H1 (cell line): Measurements from ENCODE around the gene TPST2. TPM values are rescaled to one million over a fixed set of nuclear protein-coding genes. Genes with fewer than 3 reads are reported as not detected.
"Not testable (repeated sequence)": the region's sequence is repeated elsewhere in the genome, so short reads cannot be mapped to it uniquely, and the experiment has no call there.

ENCODE experiments used
- CTCF ChIA-PET: fragments of 300-600 bp; sonication (Branson Sonifier 250); formaldehyde crosslinking; loops from one replicate; lab custom pipeline; 2021; ENCODE audit not compliant: partially characterized antibody; lab: Charles Lee
- POLR2A ChIA-PET: fragments of 300-600 bp; sonication (Branson Sonifier 250); formaldehyde crosslinking; loops from one replicate; lab custom pipeline; 2021; ENCODE audit warnings: inconsistent platforms; ENCODE audit not compliant: partially characterized antibody; lab: Charles Lee
- DNase-seq, 2 experiments: peaks; one replicate each; pipeline versions ENCODE4 v3.0.0 to v3.0.0-alpha.2; 2010 to 2022; ENCODE audit warnings: low spot score in 2 of 2, low read depth in 1 of 2, mixed read lengths in 1 of 2
- FAIRE-seq: peaks from 2 replicates; lab custom pipeline; 2011; peaks lifted over from hg19 to GRCh38; lab: Jason Lieb, UNC
- H2AFZ ChIP-seq: 2 replicates; pipeline ENCODE4 v1.8.1; 2012; ENCODE audit warnings: low read length, inconsistent platforms
- H2AK5ac ChIP-seq: 2 replicates; pipeline ENCODE4 v1.6.1; 2013; ENCODE audit warnings: low read depth, low read length
- H2BK120ac ChIP-seq: replicated peaks from 2 replicates; pipeline ENCODE3; 2013; ENCODE audit warnings: low read depth, low read length, inconsistent platforms
- H2BK12ac ChIP-seq: 2 replicates; pipeline ENCODE4 v1.6.1; 2013; ENCODE audit warnings: low read depth, low read length
- H2BK15ac ChIP-seq: 2 replicates; pipeline ENCODE4 v1.6.1; 2013; ENCODE audit warnings: low read length
- H2BK20ac ChIP-seq: 2 replicates; pipeline ENCODE4 v1.6.1; 2013; ENCODE audit warnings: low read length
- H2BK5ac ChIP-seq: 2 replicates; pipeline ENCODE4 v1.6.1; 2013; ENCODE audit warnings: low read depth, low read length
- H3K14ac ChIP-seq: 2 replicates; pipeline ENCODE4 v1.6.1; 2013; ENCODE audit warnings: inconsistent platforms; ENCODE audit not compliant: insufficient read length
- H3K18ac ChIP-seq: 2 replicates; pipeline ENCODE4 v1.6.1; 2013; ENCODE audit warnings: low read length; ENCODE audit errors: extremely low read depth
- H3K23ac ChIP-seq: 2 replicates; pipeline ENCODE4 v1.6.1; 2013; ENCODE audit warnings: inconsistent platforms; ENCODE audit not compliant: insufficient read length
- H3K23me2 ChIP-seq: 2 replicates; pipeline ENCODE4 v1.6.1; 2013; ENCODE audit warnings: low read depth, low read length
- H3K27ac ChIP-seq: 2 replicates; pipeline ENCODE4 v1.6.1; 2011; ENCODE audit warnings: low read depth, low read length, inconsistent platforms
- H3K27me3 ChIP-seq, 4 experiments: replicated peaks in 1 of 4; 1 replicate in 1 of 4; 2 replicates in 3 of 4; pipeline versions ENCODE4 v1.6.1 to v1.8.1; 2011 to 2013; ENCODE audit warnings: low read length in 3 of 4, mild to moderate bottlenecking in 3 of 4, inconsistent platforms in 2 of 4, mixed read lengths in 2 of 4, moderate library complexity in 1 of 4; ENCODE audit not compliant: control insufficient read depth in 3 of 4, insufficient read depth in 3 of 4; ENCODE audit errors: extremely low read depth in 1 of 4
- H3K36me3 ChIP-seq, 4 experiments: 2 replicates each; pipeline versions ENCODE4 v1.6.1 to v1.8.1; 2011 to 2013; ENCODE audit warnings: mild to moderate bottlenecking in 4 of 4, low read length in 3 of 4, moderate library complexity in 2 of 4, control low read depth in 1 of 4, inconsistent platforms in 1 of 4; ENCODE audit not compliant: insufficient read depth in 4 of 4, control insufficient read depth in 2 of 4
- H3K4ac ChIP-seq: replicated peaks from 2 replicates; pipeline ENCODE3; 2013; ENCODE audit warnings: low read length, low read depth, mixed read lengths, inconsistent platforms; ENCODE audit not compliant: insufficient read length
- H3K4me1 ChIP-seq, 4 experiments: replicated peaks in 1 of 4; 1 replicate in 1 of 4; 2 replicates in 3 of 4; pipeline versions ENCODE4 v1.6.1 to v1.8.1; 2011 to 2013; ENCODE audit warnings: low read length in 3 of 4, inconsistent platforms in 2 of 4, mixed read lengths in 1 of 4; ENCODE audit not compliant: insufficient read depth in 4 of 4, control insufficient read depth in 3 of 4
- H3K4me2 ChIP-seq, 2 experiments: 2 replicates each; pipeline versions ENCODE4 v1.6.1 to v1.8.1; 2011 to 2013; ENCODE audit warnings: low read depth in 2 of 2, low read length in 2 of 2, control low read depth in 1 of 2, inconsistent platforms in 1 of 2, mild to moderate bottlenecking in 1 of 2; ENCODE audit not compliant: insufficient read depth in 1 of 2
- H3K4me3 ChIP-seq, 4 experiments: fragments of 200-600, 300-600 bp in 1 of 4; sonication (generic), shearing (Covaris generic), sonication (Bioruptor Twin) in 1 of 4; 2 replicates each; pipeline versions ENCODE4 v1.5.1 to v1.8.1; 2011 to 2016; ENCODE audit warnings: low read length in 4 of 4, low read depth in 3 of 4, control low read depth in 2 of 4, inconsistent platforms in 2 of 4, mild to moderate bottlenecking in 2 of 4, mixed read lengths in 1 of 4, moderate library complexity in 1 of 4; ENCODE audit not compliant: insufficient read depth in 2 of 4; ENCODE audit errors: extremely low read depth in 1 of 4
- H3K56ac ChIP-seq: replicated peaks from 2 replicates; pipeline ENCODE3; 2013; ENCODE audit warnings: low read depth, mild to moderate bottlenecking, mixed read lengths, low read length, inconsistent platforms; ENCODE audit not compliant: insufficient read length
- H3K79me1 ChIP-seq: 2 replicates; pipeline ENCODE4 v1.6.1; 2013; ENCODE audit warnings: low read depth, low read length, control low read depth
- H3K79me2 ChIP-seq, 2 experiments: 2 replicates each; pipeline versions ENCODE4 v1.6.1 to v1.8.1; 2012 to 2013; ENCODE audit warnings: low read length in 2 of 2, mild to moderate bottlenecking in 2 of 2, inconsistent platforms in 1 of 2; ENCODE audit not compliant: insufficient read depth in 2 of 2, control insufficient read depth in 1 of 2
- H3K9ac ChIP-seq, 4 experiments: replicated peaks in 1 of 4; 1 replicate in 1 of 4; 2 replicates in 3 of 4; pipeline versions ENCODE4 v1.6.1 to v1.8.1; 2011 to 2013; ENCODE audit warnings: low read depth in 3 of 4, low read length in 3 of 4, control low read depth in 2 of 4, mild to moderate bottlenecking in 2 of 4, moderate library complexity in 2 of 4, inconsistent platforms in 1 of 4; ENCODE audit errors: extremely low read depth in 1 of 4
- H3K9me3 ChIP-seq, 2 experiments: 2 replicates each; pipeline versions ENCODE4 v1.6.1 to v1.8.1; 2012 to 2013; ENCODE audit warnings: mild to moderate bottlenecking in 2 of 2, moderate library complexity in 2 of 2, control low read depth in 1 of 2, inconsistent platforms in 1 of 2, low read depth in 1 of 2, low read length in 1 of 2, mixed read lengths in 1 of 2; ENCODE audit not compliant: insufficient read depth in 2 of 2
- H4K20me1 ChIP-seq, 2 experiments: replicated peaks in 1 of 2; 2 replicates each; pipeline versions ENCODE3 to v1.8.1; 2011 to 2013; ENCODE audit warnings: inconsistent platforms in 2 of 2, low read length in 2 of 2, mild to moderate bottlenecking in 1 of 2; ENCODE audit not compliant: insufficient read depth in 2 of 2, control insufficient read depth in 1 of 2
- H4K5ac ChIP-seq: 2 replicates; pipeline ENCODE4 v1.6.1; 2013; ENCODE audit warnings: low read length, low read depth, mixed read lengths, inconsistent platforms; ENCODE audit not compliant: insufficient read length
- H4K8ac ChIP-seq: 2 replicates; pipeline ENCODE4 v1.8.0; 2013; ENCODE audit warnings: mild to moderate bottlenecking, moderate library complexity, low read length, inconsistent platforms; ENCODE audit not compliant: insufficient read depth; ENCODE audit errors: extremely low read depth
- H4K91ac ChIP-seq: replicated peaks from 2 replicates; pipeline ENCODE3; 2013; ENCODE audit warnings: low read length, mixed read lengths, inconsistent platforms; ENCODE audit not compliant: insufficient read length
- POLR2AphosphoS5 ChIP-seq: IDR thresholded peaks from 2 replicates; pipeline ENCODE4 v1.6.1; 2011; ENCODE audit warnings: low read depth, low read length
- TCF12 ChIP-seq: IDR thresholded peaks from 2 replicates; pipeline ENCODE4 v1.6.1; 2011; ENCODE audit warnings: low read depth, mild to moderate bottlenecking, low read length
- WGBS, 2 experiments: shearing (Covaris generic) in 1 of 2; methylation state at CpG; one replicate each; pipeline versions ENCODE4 v1.1.6 to v1.1.7; 2013 to 2015; ENCODE audit warnings: low lambda C conversion rate in 2 of 2, mixed read lengths in 2 of 2, inconsistent platforms in 1 of 2, low coverage in 1 of 2, missing lambda C conversion rate in 1 of 2; ENCODE audit not compliant: insufficient replicate concordance in 2 of 2, insufficient coverage in 1 of 2, insufficient read length in 1 of 2; ENCODE audit errors: extremely low coverage in 1 of 2, missing lambda C conversion rate in 1 of 2; 5-methylcytosine and 5-hydroxymethylcytosine counted together
- polyA plus RNA-seq, 7 experiments: library from polyadenylated mRNA; depleted of rRNA in 3 of 7; stranded (reverse) in 5 of 7; unstranded in 2 of 7; fragments of >200 nt in 5 of 7; fragments of 200-250 nt in 2 of 7; gene quantifications; 1 replicate in 5 of 7; 2 replicates in 1 of 7; 4 replicates in 1 of 7; pipeline versions ENCODE4 v1.2.1 to v1.2.3, GENCODE V29; 2011 to 2013; ENCODE audit warnings: missing spikeins in 2 of 7, mixed read lengths in 2 of 7
- total RNA-seq: library from RNA; stranded (reverse); fragmentation: NEBNext Ultra II Directional; extraction: Animal tissue kit (Norgen Biotek cat#: 25700); gene quantifications from 2 replicates; pipeline ENCODE4 v1.2.1, GENCODE V29; 2021

The TPST2 gene
- total and polyA plus RNA-seq, 2 of the 8 experiments (the other 6 are each of a cell fraction or from before 2014, with no cell fraction given): 58.8 to 143 TPM

DNA sequence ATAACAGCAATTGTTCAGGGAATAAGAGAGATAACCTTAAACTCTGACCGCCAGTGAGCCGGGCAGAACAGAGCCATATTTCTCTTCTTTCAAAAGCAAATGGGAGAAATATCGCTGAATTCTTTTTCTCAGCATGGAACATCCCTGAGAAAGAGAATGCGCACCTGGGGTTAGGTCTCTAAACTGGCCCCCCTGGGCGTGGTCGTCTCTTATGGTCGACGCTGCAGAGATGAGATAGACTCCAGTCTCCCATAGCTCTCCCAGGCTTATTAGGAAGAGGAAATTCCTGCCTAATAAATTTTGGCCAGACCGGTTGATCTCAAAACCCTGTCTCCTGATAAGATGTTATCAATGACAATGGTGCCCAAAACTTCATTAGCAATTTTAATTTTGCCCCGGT lies 23.8 kb upstream of the TPST2 start:
- not testable (repeated sequence) for H2BK120ac ChIP-seq, H3K4ac ChIP-seq, H2BK15ac ChIP-seq, H3K23ac ChIP-seq, H4K5ac ChIP-seq, H2BK20ac ChIP-seq, H3K79me1 ChIP-seq, H3K14ac ChIP-seq, H3K23me2 ChIP-seq, H3K56ac ChIP-seq, H4K8ac ChIP-seq, H3K9ac ChIP-seq, H4K91ac ChIP-seq, H3K27ac ChIP-seq, H2BK12ac ChIP-seq, H2AFZ ChIP-seq, H3K79me2 ChIP-seq, FAIRE-seq, H2BK5ac ChIP-seq, H4K20me1 ChIP-seq, H2AK5ac ChIP-seq, H3K18ac ChIP-seq, H3K9me3 ChIP-seq, H3K36me3 ChIP-seq
- DNase-seq: peak; percentile 34 to 70
- ChIA-PET POLR2A (interaction anchor here (0.9 to 1.5 kb wide), 3 partner anchors 10 to 55 kb away, joined by 3 to 4 read pairs (median 3); partner anchors contain the start of gene MIAT), CTCF (interaction anchor here (1.5 to 1.6 kb wide), 2 partner anchors 52 to 59 kb away, joined by 3 to 5 read pairs; no protein-coding TSS in a partner anchor)
- TF ChIP-seq TCF12 (peak; percentile 98), POLR2AphosphoS5 (peak; percentile 43; the same call in 1 of the 2 replicates)
- H3K4me1 ChIP-seq: peaks cover 22 to 43% (median 28%) of the 10 kb centered on the region in 4 experiments
- peak overlapping the region in 2 of 4 experiments; percentile 7 to 45; a peak in 2 of 8 replicates for H3K4me3 ChIP-seq
- peaks cover 5 to 31% (median 26%) of the 10 kb centered on the region in 4 experiments for H3K27me3 ChIP-seq
- WGBS, 2 experiments: 2% methylated on average over 10 of the region's 10 CpGs; no CpG with 5 or more reads in 1 of the 2 experiments
- H3K4me2 ChIP-seq: peak overlapping the region; percentile 40 to 89
